HG03354 (cell line): ENCODE results near the gene FSIP1.

ENCODE experiments used
- ATAC-seq: cut with Tn5 transposase; IDR thresholded peaks from one replicate; pipeline ENCODE4 v1.9.1; 2021; ENCODE audit warnings: mild to moderate bottlenecking; ENCODE audit not compliant: unreplicated experiment, poor library complexity, severe bottlenecking

FSIP1 gene

DNA sequence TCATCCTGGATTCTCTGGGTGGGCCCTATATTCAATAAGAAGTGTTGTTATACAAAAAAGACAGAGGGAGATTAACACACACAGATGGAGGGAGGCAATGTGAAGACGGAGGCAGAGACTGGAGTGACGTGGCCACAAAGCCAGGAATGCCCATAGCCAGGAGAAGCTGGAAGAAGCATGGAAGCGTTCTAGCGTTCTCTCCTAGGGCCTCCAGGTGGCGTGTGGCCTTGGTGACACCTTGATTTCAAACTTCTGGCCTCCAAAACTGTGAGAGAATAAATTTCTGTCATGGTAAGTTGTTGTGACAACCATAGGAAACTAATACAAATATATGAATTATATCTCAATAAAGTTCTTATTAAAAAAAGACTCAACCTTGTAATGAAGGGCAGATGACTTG lies 180.5 kb downstream of the FSIP1 start:
- no peak for ATAC-seq

DNA sequence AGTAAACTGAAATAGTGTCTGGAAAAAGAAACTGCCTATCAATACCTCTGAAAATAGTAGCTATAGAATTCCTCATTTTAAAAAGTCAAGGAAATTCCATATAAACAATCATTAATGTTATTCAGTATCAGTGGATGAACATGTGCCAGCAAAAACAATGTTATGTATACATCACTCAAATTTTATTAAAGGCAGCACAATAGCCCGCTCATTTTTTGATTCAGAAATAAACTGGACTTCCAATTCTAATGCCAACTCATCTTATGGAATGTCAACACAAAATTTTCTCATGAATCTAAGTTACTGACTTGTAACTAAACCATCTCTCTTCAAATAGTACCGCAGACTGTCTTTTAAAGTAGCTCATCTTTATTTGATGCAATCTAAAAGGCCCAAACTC lies 182.8 kb downstream of the FSIP1 start:
- no peak for ATAC-seq

DNA sequence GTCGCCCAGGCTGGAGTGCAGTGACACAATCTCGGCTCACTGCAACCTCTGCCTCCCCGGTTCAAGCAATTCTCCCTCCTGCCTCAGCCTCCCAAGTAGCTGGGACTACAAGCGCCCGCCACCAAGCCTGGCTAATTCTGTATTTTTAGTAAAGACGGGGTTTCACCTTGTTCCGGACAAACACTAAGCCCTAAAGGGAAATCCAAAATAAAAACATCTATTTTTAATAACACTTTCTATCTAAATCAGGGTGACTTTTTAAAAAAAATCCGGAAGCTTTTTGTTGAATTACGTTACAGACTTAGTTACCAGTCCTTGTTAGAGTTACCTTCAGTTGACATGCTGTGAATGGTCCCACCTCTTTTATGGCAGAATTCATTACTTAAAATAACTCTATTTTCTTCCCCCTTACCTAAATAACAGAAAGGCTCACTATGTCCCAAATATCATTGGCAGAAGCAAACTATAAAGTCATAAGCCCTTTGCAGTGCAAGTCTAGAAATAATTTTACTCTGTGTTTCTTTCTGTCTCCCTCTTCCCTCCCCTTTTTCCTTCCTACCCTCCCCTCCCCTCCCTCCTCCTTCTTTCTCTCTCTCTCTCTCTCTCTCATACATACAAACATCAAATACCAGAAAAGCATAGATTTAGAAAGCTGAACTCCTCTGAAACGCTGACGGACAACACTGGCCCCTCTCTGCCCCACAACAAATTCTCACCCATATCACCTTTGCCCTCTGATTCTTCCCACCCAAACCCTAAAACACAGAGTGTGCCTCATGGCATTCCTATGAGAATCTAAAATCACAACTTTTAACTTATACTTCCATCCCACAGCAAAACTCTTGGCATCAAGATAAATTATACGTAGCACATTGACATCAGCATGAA lies 183.4 kb downstream of the FSIP1 start:
- no peak for ATAC-seq

DNA sequence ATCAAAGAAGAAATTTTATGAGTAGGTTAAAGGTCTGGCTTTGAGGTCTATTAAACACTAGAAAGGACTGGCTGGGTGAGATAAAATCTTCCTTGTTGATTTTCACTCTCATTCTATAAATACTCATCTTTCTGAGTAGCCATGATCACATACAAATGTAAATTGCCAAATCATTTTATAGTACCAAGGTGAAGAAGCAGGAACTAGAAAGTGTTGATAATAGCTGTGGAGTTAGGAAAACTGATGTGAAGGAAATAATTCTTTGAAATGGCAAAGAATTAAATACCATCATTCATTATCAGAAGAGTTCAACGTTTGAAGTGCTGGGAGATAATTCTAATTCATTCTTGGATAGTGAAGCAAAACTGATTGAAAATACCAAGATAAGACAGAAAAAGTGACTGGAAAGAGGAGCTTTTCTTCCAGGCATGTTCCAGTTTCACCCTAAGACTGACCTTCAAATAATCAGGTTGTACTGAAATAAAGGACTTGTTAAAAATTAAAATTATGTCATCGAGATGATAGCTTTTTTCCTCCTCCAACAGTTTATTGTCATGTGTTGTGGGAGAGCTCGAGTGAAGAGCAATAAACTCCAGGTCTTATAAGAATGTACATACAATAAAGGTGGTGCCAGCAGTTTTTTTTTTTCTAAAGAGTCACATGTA lies 184.3 kb downstream of the FSIP1 start:
- no peak for ATAC-seq

DNA sequence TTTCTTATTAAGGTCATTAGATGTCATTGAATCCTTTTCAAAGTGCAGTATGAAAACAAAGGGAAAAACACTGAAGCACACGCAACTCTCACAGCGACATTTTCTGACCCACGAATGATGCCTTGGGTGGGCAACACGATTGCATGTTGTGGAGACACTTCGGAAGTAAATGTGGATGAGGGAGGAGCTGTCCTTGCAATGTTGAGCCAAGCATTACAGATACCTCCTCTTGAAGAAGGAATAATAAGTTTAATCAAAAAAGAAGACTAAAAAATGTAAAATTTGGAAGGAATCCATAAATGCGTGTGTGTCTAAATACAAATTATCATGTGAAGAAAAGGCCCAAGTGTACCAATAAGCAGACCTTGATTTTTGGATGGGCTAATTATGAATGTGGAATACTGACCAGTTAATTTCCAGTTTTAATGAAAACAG lies 184.9 kb downstream of the FSIP1 start:
- no peak for ATAC-seq

DNA sequence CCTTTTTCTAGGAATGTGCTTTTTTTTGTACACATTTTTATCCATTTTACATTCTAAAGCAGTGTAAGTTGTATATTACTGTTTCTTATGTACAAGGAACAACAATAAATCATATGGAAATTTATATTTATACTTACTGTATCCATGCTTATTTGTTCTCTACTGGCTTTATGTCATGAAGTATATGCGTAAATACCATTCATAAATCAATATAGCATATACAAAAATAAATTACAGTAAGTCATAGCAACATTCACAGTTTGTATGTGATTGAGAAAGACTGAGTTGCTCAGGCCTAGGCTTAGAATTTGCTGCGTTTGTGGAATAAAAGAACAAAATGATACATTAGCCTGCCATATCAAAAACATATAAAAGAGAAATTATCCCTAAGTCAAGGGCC lies 185.3 kb downstream of the FSIP1 start:
- ATAC-seq, result no peak

DNA sequence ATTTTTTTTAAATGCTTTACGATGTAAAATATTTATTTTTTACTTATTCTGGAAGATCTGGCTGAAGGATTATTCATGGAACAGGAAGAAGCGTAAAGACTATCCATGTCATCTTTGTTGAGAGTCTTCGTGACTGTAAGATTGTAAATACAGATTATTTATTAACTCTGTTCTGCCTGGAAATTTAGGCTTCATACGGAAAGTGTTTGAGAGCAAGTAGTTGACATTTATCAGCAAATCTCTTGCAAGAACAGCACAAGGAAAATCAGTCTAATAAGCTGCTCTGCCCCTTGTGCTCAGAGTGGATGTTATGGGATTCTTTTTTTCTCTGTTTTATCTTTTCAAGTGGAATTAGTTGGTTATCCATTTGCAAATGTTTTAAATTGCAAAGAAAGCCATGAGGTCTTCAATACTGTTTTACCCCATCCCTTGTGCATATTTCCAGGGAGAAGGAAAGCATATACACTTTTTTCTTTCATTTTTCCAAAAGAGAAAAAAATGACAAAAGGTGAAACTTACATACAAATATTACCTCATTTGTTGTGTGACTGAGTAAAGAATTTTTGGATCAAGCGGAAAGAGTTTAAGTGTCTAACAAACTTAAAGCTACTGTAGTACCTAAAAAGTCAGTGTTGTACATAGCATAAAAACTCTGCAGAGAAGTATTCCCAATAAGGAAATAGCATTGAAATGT lies 186.1 kb downstream of the FSIP1 start:
- ATAC-seq, result no peak

DNA sequence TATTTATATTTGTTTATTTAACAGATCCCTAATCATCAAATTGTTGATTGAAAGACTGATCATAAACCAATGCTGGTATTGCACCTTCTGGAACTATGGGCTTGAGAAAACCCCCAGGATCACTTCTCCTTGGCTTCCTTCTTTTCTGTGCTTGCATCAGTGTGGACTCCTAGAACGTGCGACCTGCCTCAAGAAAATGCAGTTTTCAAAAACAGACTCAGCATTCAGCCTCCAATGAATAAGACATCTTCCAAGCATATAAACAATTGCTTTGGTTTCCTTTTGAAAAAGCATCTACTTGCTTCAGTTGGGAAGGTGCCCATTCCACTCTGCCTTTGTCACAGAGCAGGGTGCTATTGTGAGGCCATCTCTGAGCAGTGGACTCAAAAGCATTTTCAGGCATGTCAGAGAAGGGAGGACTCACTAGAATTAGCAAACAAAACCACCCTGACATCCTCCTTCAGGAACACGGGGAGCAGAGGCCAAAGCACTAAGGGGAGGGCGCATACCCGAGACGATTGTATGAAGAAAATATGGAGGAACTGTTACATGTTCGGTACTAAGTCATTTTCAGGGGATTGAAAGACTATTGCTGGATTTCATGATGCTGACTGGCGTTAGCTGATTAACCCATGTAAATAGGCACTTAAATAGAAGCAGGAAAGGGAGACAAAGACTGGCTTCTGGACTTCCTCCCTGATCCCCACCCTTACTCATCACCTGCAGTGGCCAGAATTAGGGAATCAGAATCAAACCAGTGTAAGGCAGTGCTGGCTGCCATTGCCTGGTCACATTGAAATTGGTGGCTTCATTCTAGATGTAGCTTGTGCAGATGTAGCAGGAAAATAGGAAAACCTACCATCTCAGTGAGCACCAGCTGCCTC lies 187.1 kb downstream of the FSIP1 start:
- ATAC-seq, result no peak

DNA sequence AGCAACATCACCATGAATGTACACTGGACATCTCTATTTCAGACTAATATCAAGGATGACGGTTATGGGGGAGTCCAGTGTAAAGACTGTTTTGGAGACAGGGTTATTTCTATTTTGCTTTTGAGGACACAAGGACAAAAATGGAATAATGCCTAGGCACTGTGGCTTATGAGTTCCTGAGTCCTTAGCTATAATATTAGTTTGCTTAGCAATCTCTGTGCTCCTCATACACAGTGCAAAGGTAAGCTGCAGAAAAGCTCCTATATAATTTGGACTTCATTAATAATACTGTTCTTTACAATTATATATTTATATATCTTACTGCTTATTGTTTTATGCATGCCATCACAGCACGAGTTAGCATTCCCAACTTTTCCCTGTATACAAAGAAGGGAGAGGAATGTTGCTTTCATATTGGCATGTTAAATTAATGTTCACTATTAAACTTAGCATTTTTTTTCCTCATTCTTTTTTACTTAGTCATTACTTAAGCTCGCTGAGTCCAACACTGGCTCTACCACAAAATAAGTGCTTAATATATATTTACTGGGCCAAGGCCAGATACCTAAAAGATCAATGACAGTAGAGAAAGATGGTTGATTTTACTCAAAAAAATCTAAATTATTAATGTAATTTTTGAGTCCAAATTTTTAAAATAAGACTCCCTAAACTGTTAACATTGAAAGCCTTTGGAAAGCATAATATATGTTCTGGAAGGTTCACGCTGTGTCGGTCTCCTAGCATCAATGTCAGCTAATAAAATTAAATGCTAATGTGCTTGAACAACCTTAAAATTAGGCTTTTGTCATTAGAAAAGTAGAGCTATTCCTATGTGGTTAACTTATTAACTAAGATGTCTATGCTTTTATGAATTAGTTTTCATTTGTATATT lies 187.9 kb downstream of the FSIP1 start:
- no peak for ATAC-seq

DNA sequence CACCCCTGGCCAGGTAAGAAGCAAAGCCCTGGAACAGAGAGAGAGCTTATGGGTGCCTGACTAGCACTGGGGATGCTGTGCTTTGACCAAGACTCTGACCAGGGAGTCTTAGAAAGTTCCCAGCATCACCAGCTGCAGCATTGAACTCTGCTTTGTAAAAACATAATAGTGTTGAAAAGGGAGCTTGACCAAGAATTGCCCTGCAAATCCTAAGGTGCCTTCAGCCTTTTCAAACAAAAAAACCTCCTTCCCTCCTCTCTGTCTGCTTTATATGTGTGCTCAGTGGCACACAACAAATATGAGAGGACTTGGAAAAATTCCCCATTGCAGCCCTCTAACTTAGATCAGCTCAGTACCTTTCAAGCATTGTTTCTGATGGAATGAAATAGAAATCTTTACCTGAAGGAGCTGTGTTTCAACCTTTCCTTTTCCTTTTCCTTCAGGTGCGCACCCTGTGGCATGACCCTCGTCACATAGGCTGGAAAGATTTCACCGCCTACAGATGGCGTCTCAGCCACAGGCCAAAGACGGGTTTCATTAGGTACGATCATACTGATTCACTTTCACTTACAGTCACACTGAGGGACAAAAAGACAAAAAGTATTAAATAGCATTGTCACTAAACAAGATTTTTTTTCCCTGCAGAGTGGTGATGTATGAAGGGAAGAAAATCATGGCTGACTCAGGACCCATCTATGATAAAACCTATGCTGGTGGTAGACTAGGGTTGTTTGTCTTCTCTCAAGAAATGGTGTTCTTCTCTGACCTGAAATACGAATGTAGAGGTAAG lies 188.8 kb downstream of the FSIP1 start:
- ATAC-seq, result no peak

DNA sequence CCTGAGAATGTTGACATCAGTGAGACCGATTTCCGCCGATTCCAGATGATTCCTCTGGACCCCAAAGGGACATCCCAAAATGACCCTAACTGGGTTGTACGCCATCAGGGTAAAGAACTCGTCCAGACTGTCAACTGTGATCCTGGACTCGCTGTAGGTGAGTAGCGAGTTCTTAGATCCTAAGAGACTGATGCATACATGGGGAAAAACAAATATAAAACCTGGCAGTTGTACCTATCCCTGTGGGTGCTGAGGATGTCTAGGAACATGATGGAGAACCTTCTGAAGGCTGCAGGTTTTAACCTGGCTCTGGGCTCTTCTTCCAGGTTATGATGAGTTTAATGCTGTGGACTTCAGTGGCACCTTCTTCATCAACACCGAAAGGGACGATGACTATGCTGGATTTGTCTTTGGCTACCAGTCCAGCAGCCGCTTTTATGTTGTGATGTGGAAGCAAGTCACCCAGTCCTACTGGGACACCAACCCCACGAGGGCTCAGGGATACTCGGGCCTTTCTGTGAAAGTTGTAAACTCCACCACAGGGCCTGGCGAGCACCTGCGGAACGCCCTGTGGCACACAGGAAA lies 189.5 kb downstream of the FSIP1 start:
- ATAC-seq, result no peak

DNA sequence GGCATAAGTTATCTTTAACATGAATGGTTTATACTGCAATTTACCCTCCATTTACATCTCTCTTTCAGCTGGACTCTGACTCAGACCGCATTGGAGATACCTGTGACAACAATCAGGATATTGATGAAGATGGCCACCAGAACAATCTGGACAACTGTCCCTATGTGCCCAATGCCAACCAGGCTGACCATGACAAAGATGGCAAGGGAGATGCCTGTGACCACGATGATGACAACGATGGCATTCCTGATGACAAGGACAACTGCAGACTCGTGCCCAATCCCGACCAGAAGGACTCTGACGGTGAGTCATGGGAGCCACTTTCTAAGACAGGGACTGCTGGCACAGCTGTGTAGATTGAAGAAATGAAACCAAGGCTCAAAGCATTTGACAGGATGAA lies 190.1 kb downstream of the FSIP1 start:
- ATAC-seq, result no peak

DNA sequence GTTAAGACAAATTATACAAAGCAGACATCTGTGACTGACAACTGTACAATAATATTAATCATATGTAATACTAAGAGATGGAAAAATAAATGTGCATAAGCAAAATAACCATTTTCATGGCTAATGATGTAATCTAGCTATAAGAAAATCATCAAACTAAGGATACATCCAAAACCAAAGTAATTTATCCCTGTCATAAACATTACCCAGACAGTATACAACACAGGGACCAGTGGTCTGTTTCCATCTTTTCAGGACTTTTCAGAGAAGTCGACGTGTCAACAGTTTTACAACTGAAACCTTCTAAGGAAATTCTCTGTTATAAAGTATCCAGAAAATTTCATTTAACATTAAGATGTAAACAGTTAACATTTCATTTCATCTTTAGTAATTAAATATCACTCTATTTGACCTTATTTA lies 190.7 kb downstream of the FSIP1 start:
- no peak for ATAC-seq

DNA sequence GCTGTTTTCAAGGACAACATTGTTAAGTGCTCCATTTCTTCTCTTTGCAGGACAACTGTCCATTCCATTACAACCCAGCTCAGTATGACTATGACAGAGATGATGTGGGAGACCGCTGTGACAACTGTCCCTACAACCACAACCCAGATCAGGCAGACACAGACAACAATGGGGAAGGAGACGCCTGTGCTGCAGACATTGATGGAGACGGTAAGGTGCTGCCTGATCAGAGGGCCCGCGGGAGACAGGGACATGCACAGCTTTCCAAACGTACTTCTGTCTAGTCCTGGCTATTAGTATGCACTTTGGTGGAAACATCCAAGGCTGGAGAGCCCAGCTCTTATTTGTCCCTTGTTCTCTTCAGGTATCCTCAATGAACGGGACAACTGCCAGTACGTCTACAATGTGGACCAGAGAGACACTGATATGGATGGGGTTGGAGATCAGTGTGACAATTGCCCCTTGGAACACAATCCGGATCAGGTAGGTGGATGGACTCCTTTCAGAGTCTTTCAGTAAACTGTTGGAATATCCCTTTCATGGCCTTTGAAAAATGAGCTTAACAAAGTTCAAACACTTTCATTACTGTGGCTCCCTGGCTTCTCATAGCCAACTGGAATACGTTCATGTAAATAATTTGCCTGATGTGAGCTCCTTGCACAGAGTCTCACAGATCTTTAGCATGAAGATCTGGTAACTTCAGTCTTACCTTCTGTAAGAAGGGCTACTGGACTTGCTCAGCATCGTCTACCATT lies 191.3 kb downstream of the FSIP1 start:
- no peak for ATAC-seq

DNA sequence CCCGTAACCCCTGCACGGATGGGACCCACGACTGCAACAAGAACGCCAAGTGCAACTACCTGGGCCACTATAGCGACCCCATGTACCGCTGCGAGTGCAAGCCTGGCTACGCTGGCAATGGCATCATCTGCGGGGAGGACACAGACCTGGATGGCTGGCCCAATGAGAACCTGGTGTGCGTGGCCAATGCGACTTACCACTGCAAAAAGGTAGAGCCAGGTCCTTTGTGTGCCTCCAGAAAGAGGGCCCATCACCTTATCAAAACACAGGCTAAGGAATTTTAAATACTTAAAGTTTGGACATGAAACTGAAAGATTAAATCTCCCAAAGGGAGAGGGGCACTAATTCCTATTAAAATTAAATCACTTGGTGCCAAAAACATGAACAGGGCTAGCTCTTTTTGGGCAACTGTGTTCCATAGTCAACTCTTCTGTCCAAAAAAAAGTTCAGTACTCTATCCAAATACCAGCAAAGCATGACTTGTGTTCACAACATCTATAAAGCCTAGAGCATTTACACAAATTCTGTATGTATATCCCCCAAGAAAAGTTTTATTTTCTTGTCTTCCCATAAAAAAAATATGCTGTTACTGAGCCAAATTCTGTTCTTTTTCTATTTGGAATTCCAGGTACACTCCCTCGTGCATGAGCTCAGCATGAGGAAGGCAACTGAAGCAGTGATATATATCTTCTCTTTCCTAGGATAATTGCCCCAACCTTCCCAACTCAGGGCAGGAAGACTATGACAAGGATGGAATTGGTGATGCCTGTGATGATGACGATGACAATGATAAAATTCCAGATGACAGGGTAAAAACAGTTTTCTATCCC lies 192.6 kb downstream of the FSIP1 start:
- ATAC-seq, result no peak

DNA sequence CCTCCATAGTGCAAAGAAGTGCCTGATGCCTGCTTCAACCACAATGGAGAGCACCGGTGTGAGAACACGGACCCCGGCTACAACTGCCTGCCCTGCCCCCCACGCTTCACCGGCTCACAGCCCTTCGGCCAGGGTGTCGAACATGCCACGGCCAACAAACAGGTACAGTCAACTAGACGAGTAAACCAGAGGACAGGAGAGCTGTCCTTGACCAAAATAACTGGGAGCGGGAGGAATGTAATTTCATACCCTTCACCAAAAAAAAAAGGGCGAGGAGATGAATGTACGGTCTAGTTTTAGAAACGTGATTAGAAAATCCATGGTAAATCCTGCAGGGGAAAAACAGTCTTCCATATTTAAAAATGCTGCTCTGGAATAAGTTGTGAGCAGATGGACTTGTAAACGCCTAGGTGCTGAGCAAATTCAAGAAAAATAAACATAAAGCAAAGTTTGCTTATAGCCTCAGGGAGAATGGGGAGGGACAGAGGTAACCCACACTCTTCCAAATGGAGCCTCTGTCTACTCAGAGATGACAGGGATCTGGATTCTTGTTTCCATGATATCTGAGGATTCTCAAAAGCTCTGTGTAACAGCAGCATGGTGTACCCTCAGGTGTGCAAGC lies 193.3 kb downstream of the FSIP1 start:
- ATAC-seq, result no peak
